ENCODE data around the gene THEMIS.
A peak's percentile ranks its signal among the peaks of the same experiment; 100 is the strongest.

The THEMIS gene

GRCh38 chr6:127737768-127738167 is 163.1 kb downstream of the THEMIS start:
- H3K4me3 ChIP-seq (ENCODE audit: severe bottlenecking), result no peak overlapping the region
- ATAC-seq (ENCODE audit: low read depth) (peak; percentile 51; the same call in 1 of the 3 replicates), DNase-seq (ENCODE audit: low spot score) (no peak)
- TF ChIP-seq, protein P1, sequence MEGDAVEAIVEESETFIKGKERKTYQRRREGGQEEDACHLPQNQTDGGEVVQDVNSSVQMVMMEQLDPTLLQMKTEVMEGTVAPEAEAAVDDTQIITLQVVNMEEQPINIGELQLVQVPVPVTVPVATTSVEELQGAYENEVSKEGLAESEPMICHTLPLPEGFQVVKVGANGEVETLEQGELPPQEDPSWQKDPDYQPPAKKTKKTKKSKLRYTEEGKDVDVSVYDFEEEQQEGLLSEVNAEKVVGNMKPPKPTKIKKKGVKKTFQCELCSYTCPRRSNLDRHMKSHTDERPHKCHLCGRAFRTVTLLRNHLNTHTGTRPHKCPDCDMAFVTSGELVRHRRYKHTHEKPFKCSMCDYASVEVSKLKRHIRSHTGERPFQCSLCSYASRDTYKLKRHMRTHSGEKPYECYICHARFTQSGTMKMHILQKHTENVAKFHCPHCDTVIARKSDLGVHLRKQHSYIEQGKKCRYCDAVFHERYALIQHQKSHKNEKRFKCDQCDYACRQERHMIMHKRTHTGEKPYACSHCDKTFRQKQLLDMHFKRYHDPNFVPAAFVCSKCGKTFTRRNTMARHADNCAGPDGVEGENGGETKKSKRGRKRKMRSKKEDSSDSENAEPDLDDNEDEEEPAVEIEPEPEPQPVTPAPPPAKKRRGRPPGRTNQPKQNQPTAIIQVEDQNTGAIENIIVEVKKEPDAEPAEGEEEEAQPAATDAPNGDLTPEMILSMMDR (IDR thresholded peaks at IDR 0.05; ENCODE audit: poor library complexity, severe bottlenecking), result no peak
- H3K36me3 ChIP-seq (ENCODE audit: low read depth), result no peaks in the 10 kb centered on the region
- H3K4me1 ChIP-seq (ENCODE audit: insufficient read depth, poor library complexity, severe bottlenecking), result no peaks in the 10 kb centered on the region
- H3K27me3 ChIP-seq (ENCODE audit: insufficient read depth, poor library complexity, severe bottlenecking), result no peaks in the 10 kb centered on the region
- H3K9me3 ChIP-seq (ENCODE audit: severe bottlenecking), result no peaks in the 10 kb centered on the region
- H3K27ac ChIP-seq (ENCODE audit: poor library complexity, severe bottlenecking), result no peak overlapping the region

GRCh38 chr6:127737009-127737486 is 163.8 kb downstream of the THEMIS start:
- no peak overlapping the region for H3K4me3 ChIP-seq (ENCODE audit: severe bottlenecking)
- H3K9me3 ChIP-seq (ENCODE audit: severe bottlenecking), result no peaks in the 10 kb centered on the region
- no peak for DNase-seq (ENCODE audit: low spot score)
- H3K27ac ChIP-seq (ENCODE audit: poor library complexity, severe bottlenecking), result no peak overlapping the region
- peak; percentile 93 for ATAC-seq (ENCODE audit: low read depth)
- H3K36me3 ChIP-seq (ENCODE audit: low read depth), result no peaks in the 10 kb centered on the region
- TF ChIP-seq, protein P1 (IDR thresholded peaks at IDR 0.05; ENCODE audit: poor library complexity, severe bottlenecking), result peak; percentile 86
- H3K4me1 ChIP-seq (ENCODE audit: insufficient read depth, poor library complexity, severe bottlenecking), result no peaks in the 10 kb centered on the region
- no peaks in the 10 kb centered on the region for H3K27me3 ChIP-seq (ENCODE audit: insufficient read depth, poor library complexity, severe bottlenecking)

DNA sequence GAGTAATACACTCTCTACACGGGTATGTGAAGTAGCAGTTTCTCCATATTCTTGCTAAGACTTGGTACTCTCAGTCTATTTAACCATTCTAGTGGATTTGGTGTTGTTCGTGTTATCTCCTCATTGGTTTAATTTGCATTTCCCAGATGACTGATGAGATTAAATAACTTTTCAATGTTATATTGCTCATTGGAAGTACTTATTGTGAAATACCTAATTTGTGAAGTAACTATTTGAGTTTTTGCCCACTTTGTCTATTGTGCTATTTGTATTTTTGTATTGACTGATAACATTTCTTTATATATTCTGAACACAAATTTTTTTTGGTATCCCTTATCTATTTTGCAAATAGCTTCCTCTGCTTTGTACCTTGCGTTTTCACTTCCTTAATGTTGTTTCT is 167.9 kb downstream of the THEMIS start:
- DNase-seq (ENCODE audit: low spot score), result no peak
- TF ChIP-seq, protein P1 (IDR thresholded peaks at IDR 0.05; ENCODE audit: poor library complexity, severe bottlenecking), result no peak

DNA sequence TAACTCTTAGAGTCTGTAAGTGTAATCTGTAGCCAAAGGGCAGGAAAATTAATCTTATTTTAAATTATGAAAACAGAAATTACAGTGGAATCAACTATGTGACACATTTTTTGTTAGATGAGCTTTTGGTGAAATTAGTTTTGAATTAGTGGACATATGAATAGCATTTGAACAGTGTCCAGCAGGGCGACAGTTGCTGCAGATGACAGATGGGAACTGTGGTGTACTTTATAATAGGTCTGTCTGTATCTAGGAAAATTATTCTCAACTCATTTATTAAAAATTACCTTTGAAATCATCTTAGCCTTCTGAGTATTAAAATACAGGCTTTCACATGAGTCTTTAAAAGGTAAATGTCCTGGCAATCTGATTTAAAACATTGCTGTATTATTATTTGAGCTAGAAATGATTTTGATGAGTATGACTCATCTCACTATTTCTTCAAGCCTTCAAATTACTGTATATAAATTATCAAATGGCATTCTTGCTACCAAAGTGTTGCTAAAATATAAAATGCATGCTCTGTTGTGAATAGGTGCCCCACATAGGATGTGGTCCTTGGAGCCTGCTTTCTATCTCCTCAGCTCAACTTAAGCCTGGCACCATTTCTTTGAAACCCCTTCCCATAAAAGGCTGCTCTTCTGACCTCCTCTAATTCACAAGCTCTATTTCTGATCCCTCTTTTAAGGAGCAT is 173.5 kb downstream of the THEMIS start:
- Histone ChIP-seq H3K4me3 (ENCODE audit: severe bottlenecking) (no peak overlapping the region), H3K27ac (ENCODE audit: poor library complexity, severe bottlenecking) (no peak overlapping the region), H3K9me3 (ENCODE audit: severe bottlenecking) (no peaks in the 10 kb centered on the region), H3K27me3 (ENCODE audit: insufficient read depth, poor library complexity, severe bottlenecking) (peaks cover 6% of the 10 kb centered on the region), H3K4me1 (ENCODE audit: insufficient read depth, poor library complexity, severe bottlenecking) (no peaks in the 10 kb centered on the region), H3K36me3 (ENCODE audit: low read depth) (no peaks in the 10 kb centered on the region)
- no peak for ATAC-seq (ENCODE audit: low read depth)
- DNase-seq (ENCODE audit: low spot score), result no peak
- TF ChIP-seq, protein P1 (IDR thresholded peaks at IDR 0.05; ENCODE audit: poor library complexity, severe bottlenecking), result no peak

More for the DNA sequence above, 167.9 kb downstream of the THEMIS start:
- no peak for ATAC-seq (ENCODE audit: low read depth)
- Histone ChIP-seq H3K9me3 (ENCODE audit: severe bottlenecking) (no peaks in the 10 kb centered on the region), H3K27ac (ENCODE audit: poor library complexity, severe bottlenecking) (no peak overlapping the region), H3K4me1 (ENCODE audit: insufficient read depth, poor library complexity, severe bottlenecking) (no peaks in the 10 kb centered on the region), H3K4me3 (ENCODE audit: severe bottlenecking) (no peak overlapping the region), H3K27me3 (ENCODE audit: insufficient read depth, poor library complexity, severe bottlenecking) (no peaks in the 10 kb centered on the region), H3K36me3 (ENCODE audit: low read depth) (no peaks in the 10 kb centered on the region)

DNA sequence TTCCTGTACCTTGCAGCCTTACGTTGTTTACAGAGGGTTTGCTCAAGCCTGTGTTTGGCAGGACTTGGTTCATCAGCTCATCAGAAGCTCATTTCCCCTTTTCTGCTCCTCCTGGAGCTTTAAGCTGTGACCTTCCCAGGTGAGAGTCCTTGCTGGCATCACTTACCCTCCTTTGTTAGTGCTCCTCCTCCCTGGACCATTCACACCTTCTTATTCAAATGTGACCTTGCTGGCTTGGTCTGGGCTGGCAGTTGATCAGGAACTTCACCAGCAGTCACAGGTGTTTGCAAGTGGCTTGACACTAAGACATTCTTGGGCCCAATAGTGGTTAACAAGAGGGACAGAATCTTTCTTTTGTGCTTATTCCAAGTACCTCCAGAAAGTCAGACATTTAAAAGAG is 175.0 kb downstream of the THEMIS start:
- H3K36me3 ChIP-seq (ENCODE audit: low read depth), result no peaks in the 10 kb centered on the region
- ATAC-seq (ENCODE audit: low read depth) (no peak), DNase-seq (ENCODE audit: low spot score) (no peak)
- H3K9me3 ChIP-seq (ENCODE audit: severe bottlenecking), result no peaks in the 10 kb centered on the region
- H3K4me3 ChIP-seq (ENCODE audit: severe bottlenecking), result no peak overlapping the region
- TF ChIP-seq, protein P1 (IDR thresholded peaks at IDR 0.05; ENCODE audit: poor library complexity, severe bottlenecking), result no peak
- no peaks in the 10 kb centered on the region for H3K4me1 ChIP-seq (ENCODE audit: insufficient read depth, poor library complexity, severe bottlenecking)
- no peak overlapping the region for H3K27ac ChIP-seq (ENCODE audit: poor library complexity, severe bottlenecking)
- H3K27me3 ChIP-seq (ENCODE audit: insufficient read depth, poor library complexity, severe bottlenecking), result peaks cover 6% of the 10 kb centered on the region
